Mucosa of rectum (tissue), 2 donors: ENCODE measurements around the gene STOM.

ENCODE experiments used
- H3K27ac ChIP-seq, 2 donors: one replicate each; pipeline ENCODE4 v1.7.0; 2013; ENCODE audit warnings: inconsistent platforms in 2 of 2, low read depth in 2 of 2, low read length in 2 of 2
- H3K27me3 ChIP-seq, 2 donors: one replicate each; pipeline ENCODE4 v1.7.0; 2013; ENCODE audit warnings: low read length in 2 of 2; ENCODE audit not compliant: control insufficient read depth in 2 of 2, insufficient read depth in 2 of 2
- H3K36me3 ChIP-seq, 2 donors: one replicate each; pipeline ENCODE4 v1.7.0; 2013; ENCODE audit warnings: low read length in 2 of 2; ENCODE audit not compliant: control insufficient read depth in 2 of 2, insufficient read depth in 2 of 2
- H3K4me1 ChIP-seq, 2 donors: one replicate each; pipeline ENCODE4 v1.7.0; 2013; ENCODE audit warnings: low read length in 2 of 2, mild to moderate bottlenecking in 1 of 2; ENCODE audit not compliant: control insufficient read depth in 2 of 2, insufficient read depth in 2 of 2
- H3K4me3 ChIP-seq, 2 donors: one replicate each; pipeline ENCODE4 v1.7.0; 2013; ENCODE audit warnings: low read length in 2 of 2
- H3K9ac ChIP-seq, 2 donors: one replicate each; pipeline ENCODE4 v1.7.0; 2013; ENCODE audit warnings: low read length in 2 of 2, low read depth in 1 of 2, mild to moderate bottlenecking in 1 of 2
- H3K9me3 ChIP-seq, 2 donors: one replicate each; pipeline ENCODE4 v1.7.0; 2013; ENCODE audit warnings: low read length in 2 of 2; ENCODE audit not compliant: control insufficient read depth in 2 of 2
- donor health status: healthy.
- donor health status: Normal muscosa, but diverticular disease.

STOM gene

GRCh38 chr9:121350036-121350435, 20.0 kb downstream of the STOM start:
- no peak overlapping the region for H3K9ac ChIP-seq
- H3K9me3 ChIP-seq: no peaks in the 10 kb centered on the region
- peaks cover 10 to 16% of the 10 kb centered on the region in 2 donors for H3K4me1 ChIP-seq
- no peaks in the 10 kb centered on the region for H3K27me3 ChIP-seq
- H3K36me3 ChIP-seq: peaks cover 0 to 12% of the 10 kb centered on the region in 2 donors
- no peak overlapping the region for H3K4me3 ChIP-seq
- peak overlapping the region in 1 of 2 donors; percentile 39 for H3K27ac ChIP-seq

- H3K9me3 ChIP-seq: no peaks in the 10 kb centered on the region
- no peak overlapping the region for H3K27ac ChIP-seq
- H3K9ac ChIP-seq: no peak overlapping the region
- H3K36me3 ChIP-seq: peaks cover 0 to 12% of the 10 kb centered on the region in 2 donors
- H3K4me1 ChIP-seq: peaks cover 7 to 14% of the 10 kb centered on the region in 2 donors
- H3K27me3 ChIP-seq: no peaks in the 10 kb centered on the region
- no peak overlapping the region for H3K4me3 ChIP-seq
Measured at GRCh38 chr9:121349009-121349408, 21.0 kb downstream of the STOM start.

GRCh38 chr9:121348221-121348620, 21.8 kb downstream of the STOM start:
- Histone ChIP-seq H3K36me3 (peaks cover 0 to 9% of the 10 kb centered on the region in 2 donors), H3K27ac (no peak overlapping the region), H3K27me3 (no peaks in the 10 kb centered on the region), H3K4me3 (no peak overlapping the region), H3K9me3 (no peaks in the 10 kb centered on the region), H3K4me1 (peaks cover 7% of the 10 kb centered on the region in 2 donors), H3K9ac (no peak overlapping the region)

DNA sequence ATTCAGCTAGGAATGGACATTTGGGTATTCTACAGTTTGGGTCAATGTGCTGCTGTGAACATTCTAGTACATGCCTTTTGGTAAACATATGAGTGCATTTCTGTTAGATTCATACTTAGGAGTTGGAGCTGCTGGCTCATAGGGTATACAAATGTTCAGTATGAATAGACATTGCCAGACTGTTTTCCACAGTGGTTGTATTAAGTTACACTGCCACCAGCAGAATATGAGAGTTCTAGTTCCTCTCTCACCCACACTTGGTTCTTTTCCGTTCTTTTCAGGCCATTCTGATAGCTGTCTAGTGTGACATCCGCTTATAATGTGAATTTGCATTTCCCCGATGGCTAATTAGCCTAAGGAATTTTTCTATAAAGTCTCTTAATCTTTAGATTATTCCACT, 25.0 kb downstream of the STOM start:
- Histone ChIP-seq H3K36me3 (peaks cover 4 to 9% of the 10 kb centered on the region in 2 donors), H3K4me1 (peaks cover 0 to 4% of the 10 kb centered on the region in 2 donors), H3K27ac (no peak overlapping the region), H3K27me3 (no peaks in the 10 kb centered on the region), H3K9me3 (no peaks in the 10 kb centered on the region), H3K9ac (no peak overlapping the region), H3K4me3 (no peak overlapping the region)

GRCh38 chr9:121344184-121344583, 25.9 kb downstream of the STOM start:
- H3K4me3 ChIP-seq: no peak overlapping the region
- H3K9ac ChIP-seq: no peak overlapping the region
- H3K27me3 ChIP-seq: no peaks in the 10 kb centered on the region
- peaks cover 0 to 4% of the 10 kb centered on the region in 2 donors for H3K4me1 ChIP-seq
- no peaks in the 10 kb centered on the region for H3K9me3 ChIP-seq
- peaks cover 4 to 9% of the 10 kb centered on the region in 2 donors for H3K36me3 ChIP-seq
- no peak overlapping the region for H3K27ac ChIP-seq

DNA sequence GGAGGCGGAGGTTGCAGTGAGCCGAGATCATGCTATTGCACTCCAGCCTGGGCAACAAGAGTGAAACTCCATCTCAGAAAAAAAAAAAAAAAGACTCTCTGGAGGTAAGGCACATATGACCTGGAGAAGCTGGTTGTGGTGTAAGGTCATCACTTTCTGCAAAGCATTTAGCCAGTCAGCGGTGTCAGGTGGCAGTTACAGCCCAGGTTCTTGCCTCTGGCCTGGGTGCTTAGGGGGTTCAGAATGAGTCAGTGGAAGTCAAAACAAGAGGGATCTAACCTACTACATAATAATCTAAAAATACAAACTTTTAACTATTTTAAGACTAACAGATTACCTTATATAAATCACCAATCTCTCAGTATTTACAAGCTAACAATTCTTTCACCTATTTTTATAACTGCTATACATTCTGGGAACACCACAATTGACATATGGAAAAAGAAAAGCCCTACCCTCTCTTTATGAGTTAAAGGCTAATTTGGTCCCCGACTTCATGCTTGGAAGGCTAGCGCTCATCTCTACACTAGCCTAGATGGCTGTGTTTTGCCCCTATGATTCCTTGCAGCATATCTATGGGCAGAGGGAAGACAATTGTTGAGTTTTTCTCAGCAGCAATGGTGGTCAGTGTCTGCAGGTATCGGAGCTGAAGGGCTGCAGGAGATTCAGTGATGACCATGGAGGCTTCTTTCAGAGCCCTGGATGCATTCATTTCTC, 29.2 kb downstream of the STOM start:
- peaks cover 8 to 13% of the 10 kb centered on the region in 2 donors for H3K36me3 ChIP-seq
- no peaks in the 10 kb centered on the region for H3K4me1 ChIP-seq
- no peaks in the 10 kb centered on the region for H3K27me3 ChIP-seq
- no peak overlapping the region for H3K27ac ChIP-seq
- H3K9me3 ChIP-seq: no peaks in the 10 kb centered on the region
- H3K4me3 ChIP-seq: no peak overlapping the region
- no peak overlapping the region for H3K9ac ChIP-seq

DNA sequence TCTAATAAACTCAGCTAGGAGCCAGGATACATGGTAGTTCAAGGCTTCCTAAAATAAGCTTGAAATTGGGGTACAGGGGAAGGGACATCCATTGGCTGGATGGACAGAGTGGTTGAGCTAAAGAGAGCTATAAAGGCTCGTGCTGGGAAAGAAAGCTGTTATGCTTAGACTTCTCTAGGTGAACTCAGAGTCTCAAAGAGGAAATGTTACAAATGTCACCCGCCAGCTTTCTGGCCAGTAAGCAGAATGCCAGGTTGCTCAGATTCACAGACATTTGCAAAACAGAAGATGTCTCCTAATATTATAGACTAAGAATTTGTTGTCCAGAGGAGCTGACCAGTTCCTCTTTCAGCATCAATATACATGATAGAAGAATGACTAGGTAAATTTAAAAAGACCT, 30.6 kb downstream of the STOM start:
- Histone ChIP-seq H3K36me3 (peaks cover 8 to 20% of the 10 kb centered on the region in 2 donors), H3K27me3 (no peaks in the 10 kb centered on the region), H3K9me3 (no peaks in the 10 kb centered on the region), H3K27ac (no peak overlapping the region), H3K9ac (no peak overlapping the region), H3K4me1 (no peaks in the 10 kb centered on the region), H3K4me3 (no peak overlapping the region)

DNA sequence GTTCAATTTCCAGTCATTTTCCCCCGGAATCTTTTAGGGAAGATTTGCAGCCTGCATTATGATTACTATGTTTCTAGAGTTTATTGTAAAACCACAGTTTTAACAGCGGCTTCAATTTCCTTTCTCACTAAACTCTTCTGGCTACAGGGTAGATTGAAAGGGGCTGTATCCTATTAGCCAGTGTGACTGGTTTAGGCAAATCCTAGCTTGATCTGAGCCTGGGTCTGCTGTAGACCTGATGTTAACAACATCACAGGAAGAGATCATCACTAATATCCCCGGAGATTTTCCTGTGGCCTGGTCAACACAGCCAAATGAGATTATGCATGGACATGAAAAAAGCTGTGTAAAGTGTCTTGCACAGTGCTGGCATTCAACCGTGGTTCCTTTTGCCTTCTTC, 33.4 kb downstream of the STOM start:
- Histone ChIP-seq H3K4me3 (no peak overlapping the region), H3K36me3 (peaks cover 21 to 41% of the 10 kb centered on the region in 2 donors), H3K9ac (no peak overlapping the region), H3K9me3 (no peaks in the 10 kb centered on the region), H3K4me1 (peaks cover 0 to 2% of the 10 kb centered on the region in 2 donors), H3K27ac (no peak overlapping the region), H3K27me3 (no peaks in the 10 kb centered on the region)

GRCh38 chr9:121333950-121334773, 35.9 kb downstream of the STOM start:
- peaks cover 2 to 3% of the 10 kb centered on the region in 2 donors for H3K4me1 ChIP-seq
- no peaks in the 10 kb centered on the region for H3K9me3 ChIP-seq
- peaks cover 38 to 65% of the 10 kb centered on the region in 2 donors for H3K36me3 ChIP-seq
- no peak overlapping the region for H3K9ac ChIP-seq
- H3K27ac ChIP-seq: no peak overlapping the region
- H3K4me3 ChIP-seq: no peak overlapping the region
- H3K27me3 ChIP-seq: no peaks in the 10 kb centered on the region

- no peak overlapping the region for H3K9ac ChIP-seq
- peak overlapping the region; percentile 50 to 61 for H3K27ac ChIP-seq
- H3K4me3 ChIP-seq: no peak overlapping the region
- peaks cover 52 to 74% of the 10 kb centered on the region in 2 donors for H3K36me3 ChIP-seq
- no peaks in the 10 kb centered on the region for H3K9me3 ChIP-seq
- H3K4me1 ChIP-seq: peaks cover 2 to 3% of the 10 kb centered on the region in 2 donors
- H3K27me3 ChIP-seq: no peaks in the 10 kb centered on the region
Measured at GRCh38 chr9:121331992-121332685, 37.9 kb downstream of the STOM start.
